ENCODE results near the gene CCL23. TPM values are rescaled to one million over a fixed set of nuclear protein-coding genes. Genes with fewer than 3 reads are reported as not detected.
"Not testable (repeated sequence)": the region's sequence is repeated elsewhere in the genome, so short reads cannot be mapped to it uniquely, and the experiment has no call there.

The CCL23 gene
- total and polyA plus RNA-seq, 12 donors, result 0.38 to 1.6 (median 1.5) TPM; not detected in 9

GRCh38 chr17:36000732-36001109 is 17.1 kb downstream of the CCL23 start:
- 80 to 87% methylated on average over 6 of the region's 6 CpGs for WGBS, 2 donors

GRCh38 chr17:35998756-35999155 is 19.0 kb downstream of the CCL23 start:
- DNase-seq, result no peak
- intact Hi-C loops (cut with DNase I), result no loop called here
- peaks cover 0 to 10% (median 0%) of the 10 kb centered on the region in 11 donors for H3K9me3 ChIP-seq
- H3K4me3 ChIP-seq, result no peak overlapping the region
- H3K27me3 ChIP-seq, result no peaks in the 10 kb centered on the region
- no peak overlapping the region for H3K27ac ChIP-seq
- TF ChIP-seq CTCF (IDR thresholded peaks at IDR 0.05), result no peak
- H3K36me3 ChIP-seq, result no peaks in the 10 kb centered on the region
- WGBS, 2 donors, result 81 to 85% methylated on average over 1 of the region's 1 CpG
- ATAC-seq, result no peak
- H3K4me1 ChIP-seq, result no peaks in the 10 kb centered on the region

More at GRCh38 chr17:36000732-36001109, 17.1 kb downstream of the CCL23 start:
- Histone ChIP-seq H3K9me3 (no peaks in the 10 kb centered on the region), H3K4me1 (no peaks in the 10 kb centered on the region), H3K27me3 (peaks cover 0 to 2% (median 0%) of the 10 kb centered on the region in 7 donors), H3K27ac (no peak overlapping the region), H3K36me3 (no peaks in the 10 kb centered on the region), H3K4me3 (no peak overlapping the region)
- no peak for ATAC-seq
- TF ChIP-seq CTCF (IDR thresholded peaks at IDR 0.05), result no peak
- DNase-seq, result no peak
- intact Hi-C loops (cut with DNase I), result loop anchor here in 1 of 10 donors (10.0 kb wide), 1 partner anchor 64 kb away; the partner anchor contains the start of gene CCL18

GRCh38 chr17:35998018-35998545 is 19.7 kb downstream of the CCL23 start:
- Histone ChIP-seq H3K9me3 (peaks cover 0 to 10% (median 0%) of the 10 kb centered on the region in 11 donors), H3K27me3 (peaks cover 0 to 1% (median 0%) of the 10 kb centered on the region in 7 donors), H3K27ac (no peak overlapping the region), H3K4me3 (no peak overlapping the region), H3K36me3 (no peaks in the 10 kb centered on the region), H3K4me1 (no peaks in the 10 kb centered on the region)
- no peak for ATAC-seq
- WGBS, 2 donors, result 68 to 76% methylated on average over 11 of the region's 11 CpGs
- DNase-seq, result no peak
- no peak for TF ChIP-seq CTCF (IDR thresholded peaks at IDR 0.05)
- intact Hi-C loops (cut with DNase I), result no loop called here

GRCh38 chr17:35995346-35995745 is 22.4 kb downstream of the CCL23 start:
- ATAC-seq; H3K27me3 ChIP-seq; H3K4me1 ChIP-seq; H3K4me3 ChIP-seq; intact Hi-C loops (cut with DNase I); DNase-seq; H3K36me3 ChIP-seq; H3K27ac ChIP-seq: not testable (repeated sequence)
- WGBS, 2 donors, result 86% methylated on average over 2 of the region's 2 CpGs
- H3K9me3 ChIP-seq, result peaks cover 0 to 10% (median 0%) of the 10 kb centered on the region in 11 donors

GRCh38 chr17:35991075-35991474 is 26.7 kb downstream of the CCL23 start:
- no peaks in the 10 kb centered on the region for H3K36me3 ChIP-seq
- DNase-seq (no peak), ATAC-seq (no peak)
- H3K4me3 ChIP-seq, result no peak overlapping the region
- TF ChIP-seq CTCF (IDR thresholded peaks at IDR 0.05), result no peak
- peaks cover 0 to 5% (median 0%) of the 10 kb centered on the region in 7 donors for H3K27me3 ChIP-seq
- intact Hi-C loops (cut with DNase I), result no loop called here
- peaks cover 0 to 21% (median 9%) of the 10 kb centered on the region in 11 donors for H3K9me3 ChIP-seq
- H3K27ac ChIP-seq, result no peak overlapping the region
- peaks cover 0 to 28% (median 10%) of the 10 kb centered on the region in 9 donors for H3K4me1 ChIP-seq
- 89 to 90% methylated on average over 2 of the region's 2 CpGs for WGBS, 2 donors

Data from heart right ventricle (tissue), 16 donors.